Breast epithelium (tissue), 3 donors: ENCODE measurements around the gene SET.

ENCODE experiments used
- CTCF ChIP-seq, 3 donors: fragments of 450-650 bp; IDR thresholded peaks; one replicate each; pipeline ENCODE4 v1.5.1; 2016 to 2017; ENCODE audit warnings: antibody characterized with exemption in 3 of 3, mild to moderate bottlenecking in 3 of 3, moderate library complexity in 3 of 3
- POLR2A ChIP-seq: fragments of 450-650 bp; IDR thresholded peaks from one replicate; pipeline ENCODE4 v1.6.1; 2016; ENCODE audit warnings: antibody characterized with exemption, mild to moderate bottlenecking, moderate library complexity

- TF ChIP-seq CTCF (IDR thresholded peaks at IDR 0.05) (no peak), POLR2A (no peak)
Observed at GRCh38 chr9:128642675-128643245, 46.3 kb upstream of the SET start.
